Natural killer cell (primary cell): ENCODE measurements around the gene TRAK1. TPM values are rescaled to one million over a fixed set of nuclear protein-coding genes. Genes with fewer than 3 reads are reported as not detected.

Experiments
- ATAC-seq, 3 donors: fragments of 150-1000 bp in 2 of 3; fragments of 200-7000 bp in 1 of 3; cut with Tn5 transposase; 1 replicate in 1 of 3; 2 replicates in 2 of 3; pipeline ENCODE4 v1.10.0; 2021; ENCODE audit warnings: mild to moderate bottlenecking in 2 of 3, moderate library complexity in 2 of 3
- DNase-seq, 2 donors: peaks; one replicate each; pipeline versions ENCODE4 v3.0.0 to v3.0.0-alpha.2; 2013 to 2021; ENCODE audit warnings: mixed read lengths in 1 of 2
- H3K27ac ChIP-seq: one replicate; pipeline ENCODE4 v1.5.1; 2013; ENCODE audit warnings: mild to moderate bottlenecking, low read length
- H3K27me3 ChIP-seq: one replicate; pipeline ENCODE4 v1.6.1; 2013; ENCODE audit warnings: low read length; ENCODE audit not compliant: control insufficient read depth, insufficient read depth
- H3K36me3 ChIP-seq: one replicate; pipeline ENCODE4 v1.6.1; 2013; ENCODE audit warnings: low read length; ENCODE audit not compliant: control insufficient read depth, insufficient read depth
- H3K4me1 ChIP-seq: one replicate; pipeline ENCODE4 v1.6.1; 2013; ENCODE audit warnings: low read length; ENCODE audit not compliant: control insufficient read depth, insufficient read depth
- H3K4me3 ChIP-seq: one replicate; pipeline ENCODE4 v1.5.1; 2013; ENCODE audit warnings: low read length
- H3K9me3 ChIP-seq: one replicate; pipeline ENCODE4 v1.6.1; 2013; ENCODE audit warnings: low read length; ENCODE audit not compliant: control insufficient read depth, insufficient read depth
- H3K27ac Mint-ChIP-seq, 2 donors: one replicate each; pipeline ENCODE4 v1.8.0; 2022; ENCODE audit warnings: mild to moderate bottlenecking in 2 of 2, mixed read lengths in 2 of 2, moderate library complexity in 1 of 2
- H3K27me3 Mint-ChIP-seq, 2 donors: one replicate each; pipeline ENCODE4 v1.8.0; 2022; ENCODE audit warnings: low read depth in 2 of 2, mixed read lengths in 2 of 2
- H3K36me3 Mint-ChIP-seq: one replicate; pipeline ENCODE4 v1.8.0; 2022; ENCODE audit warnings: mixed read lengths
- H3K4me1 Mint-ChIP-seq, 2 donors: one replicate each; pipeline ENCODE4 v1.8.0; 2022; ENCODE audit warnings: mixed read lengths in 2 of 2
- H3K4me3 Mint-ChIP-seq: one replicate; pipeline ENCODE4 v1.8.0; 2022; ENCODE audit warnings: mild to moderate bottlenecking, moderate library complexity, mixed read lengths
- H3K9me3 Mint-ChIP-seq, 2 donors: one replicate each; pipeline ENCODE4 v1.8.0; 2022; ENCODE audit warnings: mixed read lengths in 2 of 2
- CTCF ChIP-seq: fragments of 200-600 bp; IDR thresholded peaks from one replicate; pipeline ENCODE4 v1.8.0; 2022; ENCODE audit warnings: antibody characterized with exemption
- WGBS: methylation state at CpG from one replicate; pipeline ENCODE4 v1.1.7; 2013; ENCODE audit warnings: missing lambda C conversion rate; ENCODE audit not compliant: insufficient coverage; 5-methylcytosine and 5-hydroxymethylcytosine counted together
- intact Hi-C: fragments of 100-400 bp; cut with micrococcal nuclease; formaldehyde crosslinking; loops from one replicate; pipeline ENCODE4 v1.14.2; 2022
- total RNA-seq, 4 donors: library from RNA; stranded (reverse); fragments of 120-200 nt in 1 of 4; gene quantifications; one replicate each; pipeline versions ENCODE4 v1.2.3 to v1.2.4, GENCODE V29; 2013 to 2022

Gene TRAK1
- total RNA-seq, 3 donors from 2014 or later (not counting 1 experiment from before 2014, with no cell fraction given), result 30.7 to 31.8 (median 31.8) TPM

GRCh38 chr3:42072831-42073301, 18.3 kb upstream of the TRAK1 start:
- ATAC-seq (no peak), DNase-seq (no peak)
- Mint-ChIP-seq H3K27ac (peak overlapping the region in 1 of 2 donors; percentile 9), H3K36me3 (no peaks in the 10 kb centered on the region), H3K9me3 (no peaks in the 10 kb centered on the region), H3K4me3 (no peak overlapping the region), H3K27me3 (no peaks in the 10 kb centered on the region), H3K4me1 (peaks cover 34 to 62% of the 10 kb centered on the region in 2 donors)
- TF ChIP-seq CTCF, result no peak
- H3K27ac ChIP-seq, result no peak overlapping the region
- H3K9me3 ChIP-seq, result no peaks in the 10 kb centered on the region
- H3K4me1 ChIP-seq, result peaks cover 18% of the 10 kb centered on the region
- WGBS, result 61% methylated on average over 7 of the region's 7 CpGs
- intact Hi-C loops, result no loop called here
- no peaks in the 10 kb centered on the region for H3K36me3 ChIP-seq
- H3K4me3 ChIP-seq, result no peak overlapping the region
- no peaks in the 10 kb centered on the region for H3K27me3 ChIP-seq

- H3K36me3 Mint-ChIP-seq, result no peaks in the 10 kb centered on the region
- no peak overlapping the region for H3K27ac Mint-ChIP-seq
- intact Hi-C loops, result no loop called here
- WGBS, result 91% methylated on average over 4 of the region's 5 CpGs
- Histone ChIP-seq H3K36me3 (no peaks in the 10 kb centered on the region), H3K4me3 (no peak overlapping the region), H3K4me1 (peaks cover 25% of the 10 kb centered on the region), H3K27ac (no peak overlapping the region), H3K27me3 (no peaks in the 10 kb centered on the region), H3K9me3 (no peaks in the 10 kb centered on the region)
- no peaks in the 10 kb centered on the region for H3K9me3 Mint-ChIP-seq
- ATAC-seq, result no peak
- H3K4me1 Mint-ChIP-seq, result peaks cover 52 to 61% of the 10 kb centered on the region in 2 donors
- no peak for TF ChIP-seq CTCF
- no peaks in the 10 kb centered on the region for H3K27me3 Mint-ChIP-seq
- H3K4me3 Mint-ChIP-seq, result no peak overlapping the region
- no peak for DNase-seq
These were observed 13.4 kb upstream of the TRAK1 start for GRCh38 chr3:42077785-42078184.

- no peak for DNase-seq
- Mint-ChIP-seq H3K36me3 (no peaks in the 10 kb centered on the region), H3K27ac (no peak overlapping the region), H3K4me3 (no peak overlapping the region), H3K27me3 (no peaks in the 10 kb centered on the region), H3K4me1 (peaks cover 51 to 61% of the 10 kb centered on the region in 2 donors), H3K9me3 (no peaks in the 10 kb centered on the region)
- no peak overlapping the region for H3K4me3 ChIP-seq
- intact Hi-C loops, result no loop called here
- H3K27ac ChIP-seq, result no peak overlapping the region
- no peaks in the 10 kb centered on the region for H3K9me3 ChIP-seq
- peaks cover 22% of the 10 kb centered on the region for H3K4me1 ChIP-seq
- no peaks in the 10 kb centered on the region for H3K27me3 ChIP-seq
- H3K36me3 ChIP-seq, result no peaks in the 10 kb centered on the region
- no peak for TF ChIP-seq CTCF
- no peak for ATAC-seq
- WGBS, result 93% methylated on average over 3 of the region's 3 CpGs
These were observed 12.5 kb upstream of the TRAK1 start for GRCh38 chr3:42078677-42079076.
